GM12872 (cell line): ENCODE data around the gene MLC1.

Experiments
- TF ChIP-seq, protein P1 (sequence below): IDR thresholded peaks from 3 replicates; pipeline ENCODE4 v1.5.1; 2011; ENCODE audit warnings: low read depth, mild to moderate bottlenecking, low read length, moderate library complexity; ENCODE audit not compliant: insufficient read depth

MLC1 gene

DNA sequence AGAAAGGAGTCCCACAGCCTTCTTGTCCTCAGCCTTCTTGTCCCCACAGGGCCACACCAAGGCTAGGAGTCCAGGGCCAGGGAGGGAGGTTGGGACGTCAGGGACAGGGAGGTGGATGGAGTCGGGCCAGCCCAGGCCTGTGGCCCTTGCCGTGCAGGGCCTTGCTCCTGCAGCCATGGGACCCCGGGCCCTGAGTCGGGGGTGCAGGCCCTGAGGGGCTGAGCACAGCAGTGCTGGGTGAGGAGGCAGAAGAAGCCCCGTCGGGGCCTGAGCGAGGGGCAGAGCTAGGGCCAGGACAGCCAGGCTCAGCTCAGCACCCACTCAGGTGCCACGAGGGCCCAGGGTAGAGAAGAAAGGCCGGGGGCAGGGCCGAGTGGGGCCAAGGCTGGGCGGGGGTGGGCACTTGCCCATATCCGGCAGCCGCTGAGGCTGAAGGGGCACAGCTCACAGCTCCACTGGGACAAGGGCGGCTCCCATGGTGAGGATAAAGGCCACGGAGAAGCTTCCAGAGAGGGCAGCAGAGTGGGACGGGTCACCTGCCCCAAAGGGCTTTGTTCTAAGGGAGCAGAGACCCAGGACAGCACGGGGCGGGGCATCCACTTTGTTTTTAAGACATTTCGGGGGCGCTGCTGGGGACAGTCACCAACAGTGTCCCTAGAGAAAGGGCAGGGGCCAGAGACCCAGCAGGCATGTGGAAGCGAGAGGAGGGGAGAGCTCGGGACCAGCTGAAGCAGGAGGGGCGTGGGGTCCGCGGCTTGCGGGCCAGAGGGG is 3.6 kb downstream of the MLC1 start:
- TF ChIP-seq, protein P1, sequence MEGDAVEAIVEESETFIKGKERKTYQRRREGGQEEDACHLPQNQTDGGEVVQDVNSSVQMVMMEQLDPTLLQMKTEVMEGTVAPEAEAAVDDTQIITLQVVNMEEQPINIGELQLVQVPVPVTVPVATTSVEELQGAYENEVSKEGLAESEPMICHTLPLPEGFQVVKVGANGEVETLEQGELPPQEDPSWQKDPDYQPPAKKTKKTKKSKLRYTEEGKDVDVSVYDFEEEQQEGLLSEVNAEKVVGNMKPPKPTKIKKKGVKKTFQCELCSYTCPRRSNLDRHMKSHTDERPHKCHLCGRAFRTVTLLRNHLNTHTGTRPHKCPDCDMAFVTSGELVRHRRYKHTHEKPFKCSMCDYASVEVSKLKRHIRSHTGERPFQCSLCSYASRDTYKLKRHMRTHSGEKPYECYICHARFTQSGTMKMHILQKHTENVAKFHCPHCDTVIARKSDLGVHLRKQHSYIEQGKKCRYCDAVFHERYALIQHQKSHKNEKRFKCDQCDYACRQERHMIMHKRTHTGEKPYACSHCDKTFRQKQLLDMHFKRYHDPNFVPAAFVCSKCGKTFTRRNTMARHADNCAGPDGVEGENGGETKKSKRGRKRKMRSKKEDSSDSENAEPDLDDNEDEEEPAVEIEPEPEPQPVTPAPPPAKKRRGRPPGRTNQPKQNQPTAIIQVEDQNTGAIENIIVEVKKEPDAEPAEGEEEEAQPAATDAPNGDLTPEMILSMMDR, result no peak

DNA sequence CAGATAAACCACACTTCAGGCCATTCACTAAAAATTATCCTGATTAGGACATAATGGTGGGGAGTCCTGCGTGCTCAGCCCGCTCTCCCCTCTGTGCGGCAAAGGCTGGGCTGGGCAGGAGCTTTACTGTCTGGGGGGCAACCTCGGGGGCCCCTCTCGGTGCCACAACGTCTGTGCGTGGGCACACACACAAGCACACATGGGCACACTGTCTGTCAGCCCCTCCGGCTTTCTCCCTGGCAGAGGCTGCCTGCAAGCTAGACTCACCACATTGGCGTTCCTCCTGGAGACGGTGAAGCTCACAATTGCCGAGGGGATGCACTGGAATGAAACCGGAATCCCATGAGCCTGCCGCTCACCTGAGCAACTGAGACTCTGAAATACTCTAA is 5.2 kb downstream of the MLC1 start:
- TF ChIP-seq, protein P1, result no peak

DNA sequence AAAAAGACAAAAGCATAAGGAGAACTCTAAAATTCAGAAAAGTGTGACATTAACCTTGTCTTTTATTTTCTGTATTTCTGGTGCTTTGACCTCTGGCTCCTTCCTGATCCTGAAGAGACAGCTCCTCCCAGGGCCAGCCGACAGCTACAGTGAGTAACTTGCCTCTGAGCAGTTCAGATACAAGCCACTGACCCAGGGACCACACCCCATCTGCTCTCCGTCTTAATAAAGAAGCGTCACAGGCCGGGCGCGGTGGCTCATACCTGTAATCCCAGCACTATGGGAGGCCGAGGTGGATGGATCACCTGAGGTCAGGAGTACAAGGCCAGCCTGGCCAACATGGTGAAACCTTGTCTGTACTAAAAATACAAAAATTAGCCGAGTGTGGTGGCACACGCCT is 6.5 kb downstream of the MLC1 start:
- TF ChIP-seq, protein P1, result no peak

DNA sequence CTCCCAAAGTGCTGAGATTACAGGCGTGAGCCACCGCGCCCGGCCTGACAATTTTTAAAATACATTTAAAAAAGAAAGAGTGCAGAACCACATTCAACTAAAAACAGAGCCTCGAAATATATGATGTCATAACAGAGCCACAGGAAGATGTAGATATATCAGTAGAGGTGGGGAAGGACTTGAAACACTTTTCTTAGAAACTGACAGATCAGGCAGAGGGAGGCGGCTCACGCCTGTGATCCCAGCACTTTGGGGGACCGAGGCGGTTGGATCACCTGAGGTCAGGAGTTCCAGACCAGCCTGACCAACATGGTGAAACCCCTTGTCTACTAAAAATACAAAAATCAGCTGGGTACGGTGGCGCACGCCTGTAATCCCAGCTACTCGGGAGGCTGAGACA is 7.0 kb downstream of the MLC1 start:
- TF ChIP-seq, protein P1, result no peak

DNA sequence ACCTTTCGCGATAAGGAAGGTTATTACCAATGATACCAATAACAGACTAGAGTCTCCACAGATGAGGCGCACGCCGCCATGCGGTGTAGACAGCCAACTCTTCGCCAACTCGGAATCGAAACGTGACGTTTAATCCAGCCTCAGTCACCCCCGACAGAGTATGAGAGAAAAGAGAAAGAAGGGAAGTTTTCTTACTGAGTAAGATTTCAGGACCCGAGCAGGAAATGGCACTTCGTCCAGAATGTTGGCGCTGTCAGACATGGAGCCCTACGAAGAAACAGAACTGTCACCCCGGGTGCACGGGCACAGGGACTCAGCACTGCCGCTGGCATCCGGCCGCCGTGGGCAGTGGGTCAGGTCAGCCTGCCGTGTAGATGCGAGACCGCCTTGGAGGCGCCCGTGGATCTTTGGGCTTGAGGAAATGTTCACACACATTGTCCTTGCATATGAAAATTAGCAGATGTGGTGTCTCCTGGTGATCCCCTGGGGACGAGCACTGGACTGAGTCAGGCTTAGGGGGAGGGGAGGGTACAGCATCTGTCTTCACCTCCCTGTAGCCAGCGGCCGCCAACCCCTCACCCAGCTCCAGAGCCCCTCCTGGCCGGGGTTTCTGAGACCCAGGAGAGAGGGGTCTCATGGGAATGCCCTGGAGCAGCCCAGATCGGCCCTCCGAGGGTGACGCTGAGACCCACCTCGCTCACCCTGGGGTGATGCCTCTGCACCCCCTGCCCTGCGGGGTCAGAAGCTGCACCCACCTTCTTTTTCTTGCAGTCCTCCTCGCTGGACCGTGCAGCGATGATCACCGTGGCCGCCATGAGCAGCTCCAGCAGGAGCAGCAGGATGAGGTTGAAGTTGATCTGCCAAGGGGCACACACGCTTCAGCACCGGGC is 8.3 kb downstream of the MLC1 start:
- TF ChIP-seq, protein P1, result no peak

DNA sequence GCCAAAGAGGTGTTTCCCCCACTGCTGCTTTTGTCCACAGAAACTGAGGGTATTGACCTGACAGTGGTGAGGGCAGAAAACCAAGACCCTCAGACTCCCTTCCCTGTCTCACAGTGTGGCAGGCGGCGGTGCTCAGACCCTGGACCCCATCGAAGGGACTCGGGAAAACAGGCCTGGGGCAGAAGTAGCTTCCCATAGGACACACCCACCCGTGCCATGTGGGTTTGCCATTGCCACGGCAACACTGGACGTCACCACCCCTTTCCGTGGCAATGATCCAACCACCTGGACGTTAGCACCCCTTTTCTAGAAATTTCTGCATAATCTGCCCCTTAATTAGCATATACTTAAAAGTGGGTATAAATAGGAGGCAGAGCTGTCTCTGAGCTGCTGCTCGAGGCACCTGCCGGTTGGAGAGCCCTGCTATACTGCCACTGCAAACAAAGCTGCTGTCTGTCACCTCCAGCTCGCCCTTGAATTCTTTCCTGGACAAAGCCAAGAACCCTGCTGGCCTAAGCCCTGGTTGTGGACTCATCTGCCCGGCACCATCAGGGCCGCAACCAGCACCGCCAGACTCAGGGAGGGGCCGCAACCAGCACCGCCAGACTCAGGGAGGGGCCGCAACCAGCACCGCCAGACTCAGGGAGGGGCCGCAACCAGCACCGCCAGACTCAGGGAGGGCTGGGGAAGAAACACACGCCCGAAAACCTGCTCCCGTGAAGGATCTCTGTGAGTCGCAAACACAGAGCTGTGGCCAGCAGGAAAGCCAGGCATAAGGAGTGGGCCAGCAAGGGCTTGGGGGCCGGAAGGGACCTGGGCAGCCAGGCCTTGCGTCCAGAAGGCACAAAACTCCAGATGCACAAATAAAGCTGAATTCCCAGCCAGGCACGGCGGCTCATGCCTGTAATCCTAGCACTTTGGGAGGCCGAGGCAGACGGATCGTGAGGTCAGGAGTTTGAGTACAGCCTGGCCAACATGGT is 10.4 kb downstream of the MLC1 start:
- TF ChIP-seq, protein P1, result no peak
